ENCODE results near the gene PARVB. TPM values are rescaled to one million over a fixed set of nuclear protein-coding genes. Genes with fewer than 3 reads are reported as not detected.
A peak's percentile ranks its signal among the peaks of the same experiment; 100 is the strongest.

PARVB gene
- total RNA-seq, 4 donors from 2014 or later: 32.1 to 61.9 (median 41.9) TPM

DNA sequence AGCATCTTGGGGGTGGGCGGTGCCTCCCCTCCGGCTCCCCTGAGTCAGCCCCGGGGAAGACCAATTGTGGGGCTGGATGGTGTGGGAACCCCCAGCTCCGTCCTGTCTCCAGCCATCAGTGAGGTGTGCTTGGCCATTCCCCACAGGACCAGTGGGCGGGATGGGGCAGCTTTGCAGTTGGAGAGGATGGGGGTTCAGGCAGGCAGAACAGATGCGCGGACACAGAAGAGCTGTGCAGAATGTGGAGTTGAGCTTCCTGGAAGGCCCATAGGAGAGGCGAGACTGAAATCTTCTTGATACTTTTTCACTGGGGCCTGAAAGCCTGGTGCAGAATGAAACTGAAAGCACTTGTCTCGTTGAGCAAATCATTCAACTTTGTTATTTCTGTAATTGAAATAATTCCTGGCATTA is 23.8 kb downstream of the PARVB start:
- Histone ChIP-seq H3K9me3 (no peaks in the 10 kb centered on the region), H3K4me3 (no peak overlapping the region), H3K27me3 (no peaks in the 10 kb centered on the region), H3K36me3 (no peaks in the 10 kb centered on the region), H3K27ac (no peak overlapping the region), H3K4me1 (peaks cover 0 to 29% (median 0%) of the 10 kb centered on the region in 3 donors)
- TF ChIP-seq, protein P1, sequence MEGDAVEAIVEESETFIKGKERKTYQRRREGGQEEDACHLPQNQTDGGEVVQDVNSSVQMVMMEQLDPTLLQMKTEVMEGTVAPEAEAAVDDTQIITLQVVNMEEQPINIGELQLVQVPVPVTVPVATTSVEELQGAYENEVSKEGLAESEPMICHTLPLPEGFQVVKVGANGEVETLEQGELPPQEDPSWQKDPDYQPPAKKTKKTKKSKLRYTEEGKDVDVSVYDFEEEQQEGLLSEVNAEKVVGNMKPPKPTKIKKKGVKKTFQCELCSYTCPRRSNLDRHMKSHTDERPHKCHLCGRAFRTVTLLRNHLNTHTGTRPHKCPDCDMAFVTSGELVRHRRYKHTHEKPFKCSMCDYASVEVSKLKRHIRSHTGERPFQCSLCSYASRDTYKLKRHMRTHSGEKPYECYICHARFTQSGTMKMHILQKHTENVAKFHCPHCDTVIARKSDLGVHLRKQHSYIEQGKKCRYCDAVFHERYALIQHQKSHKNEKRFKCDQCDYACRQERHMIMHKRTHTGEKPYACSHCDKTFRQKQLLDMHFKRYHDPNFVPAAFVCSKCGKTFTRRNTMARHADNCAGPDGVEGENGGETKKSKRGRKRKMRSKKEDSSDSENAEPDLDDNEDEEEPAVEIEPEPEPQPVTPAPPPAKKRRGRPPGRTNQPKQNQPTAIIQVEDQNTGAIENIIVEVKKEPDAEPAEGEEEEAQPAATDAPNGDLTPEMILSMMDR (IDR thresholded peaks at IDR 0.05): no peak
- TF ChIP-seq POLR2A (IDR thresholded peaks at IDR 0.05): no peak
- no peak for TF ChIP-seq POLR2AphosphoS5 (IDR thresholded peaks at IDR 0.05)
- TF ChIP-seq EP300 (IDR thresholded peaks at IDR 0.05): no peak
- ATAC-seq: no peak
- 68 to 75% methylated on average over 2 to 5 of the region's 9 CpGs for WGBS, 2 donors (ENCODE audit: low coverage in 1 of 2)

DNA sequence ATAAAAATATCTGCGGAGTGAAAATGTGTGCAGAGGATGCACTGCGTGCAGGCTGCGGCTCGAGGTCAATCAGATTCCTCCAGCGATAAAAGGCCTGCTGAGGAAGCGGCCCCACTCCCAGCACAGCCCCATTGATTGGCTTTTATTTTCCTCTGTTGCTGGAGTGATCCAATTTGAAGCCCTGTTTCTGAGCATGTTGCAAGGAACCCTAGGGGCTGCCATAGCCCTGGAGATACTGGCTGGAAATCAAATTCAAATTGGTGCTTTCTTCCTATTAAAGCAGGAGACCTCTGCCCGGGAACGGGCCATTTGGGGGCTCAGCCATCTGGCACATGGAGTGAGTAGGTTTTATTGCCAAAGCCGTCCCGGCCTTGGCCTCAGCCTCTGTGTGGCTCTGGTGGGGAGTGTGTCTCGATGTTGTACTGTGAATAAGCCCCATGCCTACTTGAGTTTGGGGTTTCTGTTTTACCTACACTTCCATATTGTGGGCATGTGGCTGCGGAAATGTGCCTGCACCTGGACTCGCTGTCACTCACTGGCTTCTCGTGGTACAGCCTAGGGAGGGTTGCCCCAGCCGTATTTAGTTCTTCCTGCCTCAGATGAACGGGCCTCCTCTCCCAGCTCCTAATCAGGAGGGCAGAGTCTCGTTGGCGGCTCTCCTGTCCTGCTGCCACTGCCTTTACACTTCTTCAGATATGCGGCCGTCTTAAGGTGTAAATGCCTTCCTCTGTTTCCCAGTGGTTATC is 25.6 kb downstream of the PARVB start:
- peaks cover 0 to 37% (median 0%) of the 10 kb centered on the region in 3 donors for H3K4me1 ChIP-seq
- H3K27me3 ChIP-seq: no peaks in the 10 kb centered on the region
- H3K9me3 ChIP-seq: no peaks in the 10 kb centered on the region
- no peak overlapping the region for H3K4me3 ChIP-seq
- ATAC-seq: peak; percentile 25
- H3K27ac ChIP-seq: no peak overlapping the region
- H3K36me3 ChIP-seq: no peaks in the 10 kb centered on the region
- no peak for TF ChIP-seq POLR2A (IDR thresholded peaks at IDR 0.05)
- TF ChIP-seq POLR2AphosphoS5 (IDR thresholded peaks at IDR 0.05): no peak
- TF ChIP-seq, protein P1 (IDR thresholded peaks at IDR 0.05): no peak
- TF ChIP-seq EP300 (IDR thresholded peaks at IDR 0.05): no peak
- 71 to 95% methylated on average over 7 to 18 of the region's 20 CpGs for WGBS, 2 donors (ENCODE audit: low coverage in 1 of 2)

DNA sequence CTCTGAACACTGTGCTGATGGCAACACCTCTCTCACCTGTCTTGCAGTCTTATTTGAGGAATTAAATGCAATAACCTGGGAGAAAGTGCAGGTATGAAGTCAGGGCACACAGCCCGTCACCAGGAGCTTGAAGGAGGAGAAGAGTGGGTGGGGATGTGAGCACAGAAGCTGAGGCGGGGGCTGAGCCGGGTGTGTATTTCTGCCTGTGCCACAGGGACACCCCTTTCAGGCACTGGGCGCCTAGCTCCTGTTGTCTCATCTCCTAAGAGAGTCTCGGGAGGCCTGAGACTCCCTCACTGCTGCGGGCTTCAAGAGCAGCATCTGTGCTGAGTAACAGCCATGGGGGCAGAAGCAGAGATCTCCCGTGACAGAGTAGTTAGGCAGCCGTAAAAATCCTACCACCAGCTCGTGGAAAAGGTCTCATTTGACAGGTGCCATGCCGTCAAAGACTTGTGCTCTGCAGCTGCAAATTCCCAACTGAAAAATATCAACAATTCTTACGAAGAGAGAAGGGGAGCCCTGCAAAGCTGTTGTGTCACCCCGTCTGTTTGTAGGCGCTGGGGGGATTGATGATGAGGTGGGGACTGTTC is 26.8 kb downstream of the PARVB start:
- no peak for ATAC-seq
- Histone ChIP-seq H3K9me3 (no peaks in the 10 kb centered on the region), H3K36me3 (no peaks in the 10 kb centered on the region), H3K4me3 (no peak overlapping the region), H3K27ac (no peak overlapping the region), H3K4me1 (peaks cover 0 to 40% (median 0%) of the 10 kb centered on the region in 3 donors), H3K27me3 (no peaks in the 10 kb centered on the region)
- TF ChIP-seq POLR2AphosphoS5 (IDR thresholded peaks at IDR 0.05) (no peak), POLR2A (IDR thresholded peaks at IDR 0.05) (no peak)
- TF ChIP-seq, protein P1 (IDR thresholded peaks at IDR 0.05): no peak
- 82 to 83% methylated on average over 1 to 4 of the region's 13 CpGs for WGBS, 2 donors (ENCODE audit: low coverage in 1 of 2)

DNA sequence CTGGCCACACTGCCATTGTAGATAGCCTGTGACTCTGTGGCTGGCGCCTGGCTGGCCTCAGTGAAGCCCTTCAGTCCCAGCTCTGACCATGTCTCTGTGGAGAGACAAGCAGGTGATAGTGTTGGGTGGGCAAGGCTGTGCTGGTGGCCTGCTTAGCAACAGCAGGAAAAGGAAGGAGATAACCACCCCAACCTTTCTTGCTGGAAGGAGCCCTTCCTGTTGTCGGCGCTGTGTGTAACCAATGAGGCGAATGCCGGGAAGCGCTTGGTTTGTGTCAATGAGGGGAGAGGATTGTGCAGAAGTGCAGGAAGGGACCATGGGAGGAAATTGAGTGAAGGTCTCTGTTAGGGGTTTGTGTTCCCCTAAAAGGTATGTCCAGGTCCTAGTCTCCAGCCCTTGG is 27.3 kb downstream of the PARVB start:
- H3K27ac ChIP-seq: no peak overlapping the region
- no peaks in the 10 kb centered on the region for H3K9me3 ChIP-seq
- 84% methylated on average over 6 of the region's 6 CpGs; no CpG with 5 or more reads in 1 of the 2 donors for WGBS, 2 donors (ENCODE audit: low coverage in 1 of 2)
- no peaks in the 10 kb centered on the region for H3K27me3 ChIP-seq
- peaks cover 0 to 45% (median 0%) of the 10 kb centered on the region in 3 donors for H3K4me1 ChIP-seq
- no peak overlapping the region for H3K4me3 ChIP-seq
- H3K36me3 ChIP-seq: no peaks in the 10 kb centered on the region
- ATAC-seq: no peak
- TF ChIP-seq POLR2AphosphoS5 (IDR thresholded peaks at IDR 0.05): no peak
- no peak for TF ChIP-seq POLR2A (IDR thresholded peaks at IDR 0.05)
- TF ChIP-seq EP300 (IDR thresholded peaks at IDR 0.05): no peak
- TF ChIP-seq, protein P1 (IDR thresholded peaks at IDR 0.05): no peak

DNA sequence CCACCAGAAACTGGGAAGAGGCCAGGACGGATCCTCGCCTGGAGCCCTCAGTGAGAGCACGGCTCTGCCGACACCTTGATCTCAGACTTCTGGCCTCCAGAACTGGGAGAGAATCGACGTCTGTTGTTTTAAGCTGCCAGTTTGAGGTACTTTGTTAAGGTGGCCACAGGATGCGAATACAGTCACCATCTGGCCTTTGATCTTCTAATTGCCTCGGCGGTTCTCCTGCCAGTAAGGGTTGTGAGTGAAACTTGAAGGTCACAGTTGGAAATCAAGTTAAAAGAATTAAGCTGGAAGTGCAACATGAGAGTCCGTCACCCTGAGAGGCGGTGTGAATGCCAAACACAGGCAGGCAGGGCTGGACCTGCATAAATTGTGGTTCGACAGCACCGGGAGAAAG is 27.9 kb downstream of the PARVB start:
- Histone ChIP-seq H3K4me1 (peaks cover 0 to 51% (median 0%) of the 10 kb centered on the region in 3 donors), H3K9me3 (no peaks in the 10 kb centered on the region), H3K27me3 (no peaks in the 10 kb centered on the region), H3K4me3 (no peak overlapping the region), H3K36me3 (no peaks in the 10 kb centered on the region), H3K27ac (no peak overlapping the region)
- TF ChIP-seq, protein P1 (IDR thresholded peaks at IDR 0.05): no peak
- no peak for TF ChIP-seq POLR2AphosphoS5 (IDR thresholded peaks at IDR 0.05)
- TF ChIP-seq POLR2A (IDR thresholded peaks at IDR 0.05): no peak
- no peak for TF ChIP-seq EP300 (IDR thresholded peaks at IDR 0.05)
- 79 to 84% methylated on average over 5 to 7 of the region's 13 CpGs for WGBS, 2 donors (ENCODE audit: low coverage in 1 of 2)
- no peak for ATAC-seq
